T-cell (primary cell): Measurements from ENCODE around the gene ADCY4. TPM values are rescaled to one million over a fixed set of nuclear protein-coding genes. Genes with fewer than 3 reads are reported as not detected.

ENCODE experiments used
- ATAC-seq, 4 experiments: fragments of 200-7000 bp in 3 of 4; fragments of 150-1000 bp in 1 of 4; cut with Tn5 transposase; replicated peaks in 1 of 4; 1 replicate in 3 of 4; 2 replicates in 1 of 4; pipeline ENCODE4 v1.10.0; 2021; ENCODE audit warnings: moderate library complexity in 3 of 4, mild to moderate bottlenecking in 2 of 4, moderate number of reproducible peaks in 1 of 4
- CTCF ChIA-PET, 2 donors: fragments of 300-600 bp; sonication (Branson Sonifier 250); formaldehyde crosslinking; loops; one replicate each; lab custom pipeline; 2022; ENCODE audit warnings: antibody characterized with exemption in 2 of 2; lab: Charles Lee
- POLR2A ChIA-PET, 2 donors: fragments of 300-600 bp; sonication (Branson Sonifier 250); formaldehyde crosslinking; loops; one replicate each; lab custom pipeline; 2022; ENCODE audit warnings: antibody characterized with exemption in 2 of 2; lab: Charles Lee
- DNase-seq, 35 experiments: peaks; one replicate each; pipeline versions ENCODE4 v3.0.0 to v3.0.0-alpha.2; 2013 to 2023
- H3K27ac ChIP-seq: one replicate; pipeline ENCODE4 v1.5.1; 2013; ENCODE audit warnings: low read length
- H3K27me3 ChIP-seq, 2 experiments: replicated peaks in 1 of 2; 1 replicate in 1 of 2; 2 replicates in 1 of 2; pipeline versions ENCODE4 v1.6.1 to v1.7.0; 2013; ENCODE audit warnings: low read length in 1 of 2, mixed read lengths in 1 of 2; ENCODE audit not compliant: control insufficient read depth in 2 of 2, insufficient read depth in 2 of 2; ENCODE audit errors: extremely low read depth in 1 of 2
- H3K36me3 ChIP-seq, 2 donors: 1 replicate in 1 of 2; 2 replicates in 1 of 2; pipeline versions ENCODE4 v1.6.1 to v1.7.0; 2013; ENCODE audit warnings: low read length in 1 of 2; ENCODE audit not compliant: control insufficient read depth in 2 of 2, insufficient read depth in 1 of 2; ENCODE audit errors: extremely low read depth in 1 of 2
- H3K4me1 ChIP-seq, 2 experiments: 1 replicate in 1 of 2; 2 replicates in 1 of 2; pipeline versions ENCODE4 v1.6.1 to v1.7.0; 2013; ENCODE audit warnings: low read length in 2 of 2, mixed read lengths in 1 of 2; ENCODE audit not compliant: insufficient read depth in 2 of 2, control insufficient read depth in 1 of 2; ENCODE audit errors: extremely low read depth in 1 of 2
- H3K4me3 ChIP-seq, 2 donors: 1 replicate in 1 of 2; 2 replicates in 1 of 2; pipeline versions ENCODE4 v1.5.1 to v1.7.0; 2013; ENCODE audit warnings: mild to moderate bottlenecking in 2 of 2, low read length in 1 of 2, moderate library complexity in 1 of 2; ENCODE audit not compliant: control insufficient read depth in 1 of 2; ENCODE audit errors: extremely low read depth in 1 of 2
- H3K9me3 ChIP-seq: 2 replicates; pipeline ENCODE4 v1.7.0; 2013
- H3K27ac Mint-ChIP-seq, 2 donors: one replicate each; pipeline ENCODE4 v1.8.0; 2020 to 2021; ENCODE audit warnings: mild to moderate bottlenecking in 2 of 2, mixed read lengths in 2 of 2
- H3K27me3 Mint-ChIP-seq, 2 donors: one replicate each; pipeline ENCODE4 v1.8.0; 2021 to 2022; ENCODE audit warnings: mixed read lengths in 2 of 2
- H3K36me3 Mint-ChIP-seq: one replicate; pipeline ENCODE4 v1.8.0; 2021; ENCODE audit warnings: mixed read lengths
- H3K4me1 Mint-ChIP-seq, 3 donors: one replicate each; pipeline ENCODE4 v1.8.0; 2020 to 2022; ENCODE audit warnings: mixed read lengths in 3 of 3, mild to moderate bottlenecking in 1 of 3
- H3K4me3 Mint-ChIP-seq, 3 donors: one replicate each; pipeline ENCODE4 v1.8.0; 2020 to 2022; ENCODE audit warnings: mild to moderate bottlenecking in 3 of 3, mixed read lengths in 3 of 3, moderate library complexity in 3 of 3
- H3K9me3 Mint-ChIP-seq, 3 donors: one replicate each; pipeline ENCODE4 v1.8.0; 2020 to 2022; ENCODE audit warnings: mixed read lengths in 3 of 3
- WGBS: methylation state at CpG from one replicate; pipeline ENCODE4 v1.1.5; 2013; ENCODE audit warnings: missing lambda C conversion rate; ENCODE audit not compliant: insufficient coverage; 5-methylcytosine and 5-hydroxymethylcytosine counted together
- total RNA-seq, 35 experiments: library from RNA in 6 of 35; stranded (reverse) in 6 of 35; fragments of 120-200 nt in 1 of 35; gene quantifications; one replicate each; pipeline versions ENCODE4 v1.2.1 to v1.2.4 and lab custom pipeline; 2013 to 2026

Gene ADCY4
- total RNA-seq, 5 donors from 2014 or later (not counting 1 experiment from before 2014, with no cell fraction given) = 7.8 to 10.4 (median 8.5) TPM

DNA sequence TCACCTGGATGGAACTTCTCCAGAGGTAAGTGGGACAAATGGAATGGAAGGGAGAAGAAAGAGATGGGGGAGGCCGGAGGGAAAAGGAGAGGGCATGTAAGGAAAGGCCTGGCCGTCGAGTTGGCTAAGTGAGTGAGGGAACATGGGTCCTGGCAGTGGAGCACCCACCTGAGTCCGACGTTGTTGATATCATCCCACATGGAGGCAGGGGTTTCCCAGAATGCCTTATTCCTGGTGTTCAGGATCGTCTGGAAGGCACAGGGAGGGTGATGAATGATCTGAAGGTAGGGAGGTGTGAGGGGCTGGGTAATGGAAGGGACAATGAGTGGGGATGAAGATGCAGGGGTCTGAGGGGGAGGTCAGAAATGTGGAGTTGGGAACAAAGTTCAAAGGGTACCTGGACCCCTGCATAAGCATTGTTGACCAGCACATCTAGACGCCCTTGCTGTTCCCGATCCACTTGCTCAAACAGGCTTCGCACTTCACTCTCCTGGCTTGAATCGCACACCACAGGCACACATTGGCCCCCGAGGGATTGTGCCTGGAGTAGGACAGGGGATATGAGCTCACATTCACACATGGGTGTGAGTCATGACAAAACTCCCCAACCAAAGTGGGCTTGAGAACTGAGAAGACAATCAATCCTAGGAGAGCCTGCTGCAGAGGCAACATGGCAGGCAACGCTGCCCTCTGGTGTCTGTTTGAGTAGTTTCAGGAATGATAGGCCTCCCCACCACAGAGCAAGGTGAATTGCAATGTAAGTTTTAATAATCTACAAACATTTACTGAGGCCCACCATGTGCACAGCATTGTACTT lies 38.3 kb downstream of the ADCY4 start:
- Histone ChIP-seq H3K4me1 (peaks cover 23 to 32% of the 10 kb centered on the region in 2 experiments), H3K27ac (peak overlapping the region; percentile 75), H3K36me3 (peaks cover 6 to 33% of the 10 kb centered on the region in 2 donors), H3K4me3 (no peak overlapping the region), H3K27me3 (no peaks in the 10 kb centered on the region), H3K9me3 (no peaks in the 10 kb centered on the region)
- Mint-ChIP-seq H3K4me1 (peaks cover 44 to 53% (median 45%) of the 10 kb centered on the region in 3 donors), H3K27ac (peak overlapping the region; percentile 67 to 72), H3K4me3 (peak overlapping the region in 1 of 3 donors; percentile 92), H3K36me3 (peaks cover 32% of the 10 kb centered on the region), H3K9me3 (no peaks in the 10 kb centered on the region), H3K27me3 (no peaks in the 10 kb centered on the region)
- DNase-seq (peak in 34 of 35 experiments; percentile 37 to 89 (median 68)), ATAC-seq (peak; percentile 51 to 66 (median 52))
- WGBS = 78% methylated on average over 11 of the region's 12 CpGs
- CTCF ChIA-PET = interaction anchor here (0.6 to 6.5 kb wide), 16 partner anchors 10 to 140 kb away, joined by 3 to 104 read pairs (median 5); partner anchors contain the start of genes TINF2 (in 2 of the 2), CIDEB (in 1 of the 2), LTB4R (in 1 of the 2) and LTB4R2 (in 1 of the 2)
- POLR2A ChIA-PET = interaction anchor here (1.1 to 3.0 kb wide), 2 partner anchors 26 to 54 kb away, joined by 3 to 17 read pairs; partner anchors contain the start of genes RABGGTA (in 1 of the 2) and TINF2 (in 1 of the 2)

DNA sequence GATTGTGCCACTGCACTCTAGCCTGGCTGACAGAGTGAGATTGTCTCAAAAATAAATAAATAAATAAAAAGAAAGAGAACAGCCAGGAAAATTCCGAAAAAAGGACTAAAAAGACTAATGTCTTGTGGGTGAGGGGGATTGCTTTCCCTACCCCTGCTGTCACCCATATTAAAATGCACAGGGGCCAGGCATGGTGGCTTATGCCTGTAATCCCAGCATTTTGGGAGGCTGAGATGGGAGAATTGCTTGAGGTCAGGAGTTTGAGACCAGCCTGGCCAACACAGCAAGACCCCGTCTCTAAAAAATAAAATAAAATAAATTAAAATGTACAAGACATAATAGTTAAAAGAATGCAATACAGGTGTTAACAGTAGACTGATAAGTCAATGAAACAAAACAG lies 41.3 kb downstream of the ADCY4 start:
- no peak overlapping the region for H3K27ac ChIP-seq
- H3K27me3 Mint-ChIP-seq = no peaks in the 10 kb centered on the region
- no CpG with 5 or more reads among the region's 2 CpGs for WGBS

DNA sequence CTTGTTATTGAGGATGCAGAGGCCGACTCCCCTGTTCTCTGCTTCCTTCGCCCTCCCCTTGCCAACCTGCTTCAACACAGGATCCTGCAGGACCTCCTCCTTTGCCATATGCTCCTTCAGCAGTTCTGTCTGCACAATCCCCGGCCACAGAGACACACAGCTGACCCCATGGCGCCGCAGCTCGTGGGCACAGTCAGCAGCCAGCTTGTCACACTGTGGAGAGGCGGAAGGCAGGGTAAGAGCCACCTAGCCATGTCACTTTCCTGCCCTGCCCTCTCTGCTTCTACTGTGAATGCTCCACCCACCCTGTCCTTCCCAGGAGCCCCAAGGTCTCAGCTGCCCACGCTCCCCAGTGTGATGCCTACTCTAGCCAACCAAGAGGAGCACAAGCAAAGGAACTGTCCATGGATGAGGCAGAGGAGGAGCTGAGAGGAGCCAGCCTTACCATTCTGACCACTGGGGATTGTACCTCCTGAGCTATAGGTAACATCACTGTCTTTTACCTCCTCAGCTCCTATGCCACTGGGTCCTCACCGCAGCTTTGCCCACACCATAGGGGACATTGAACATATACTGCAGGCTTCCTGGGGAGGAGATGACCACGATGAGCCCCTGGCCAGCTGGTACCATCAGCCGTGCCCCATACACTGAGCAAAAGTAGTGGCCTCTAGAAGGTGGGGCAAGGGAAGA lies 42.6 kb downstream of the ADCY4 start:
- H3K27me3 ChIP-seq = no peaks in the 10 kb centered on the region
- Mint-ChIP-seq H3K27me3 (no peaks in the 10 kb centered on the region), H3K36me3 (peaks cover 43% of the 10 kb centered on the region), H3K27ac (no peak overlapping the region), H3K4me1 (peaks cover 13 to 27% (median 14%) of the 10 kb centered on the region in 3 donors), H3K4me3 (no peak overlapping the region), H3K9me3 (no peaks in the 10 kb centered on the region)
- H3K4me1 ChIP-seq = peaks cover 6 to 21% of the 10 kb centered on the region in 2 experiments
- H3K27ac ChIP-seq = no peak overlapping the region
- WGBS = 100% methylated on average over 7 of the region's 11 CpGs
- no peaks in the 10 kb centered on the region for H3K9me3 ChIP-seq
- POLR2A ChIA-PET = interaction anchor here in 1 of 2 donors (0.6 to 1.7 kb wide), 2 partner anchors 15 to 63 kb away, joined by 4 read pairs; no protein-coding TSS in a partner anchor
- H3K36me3 ChIP-seq = peaks cover 10 to 48% of the 10 kb centered on the region in 2 donors
- CTCF ChIA-PET = interaction anchor here in 1 of 2 donors (1.8 kb wide), 1 partner anchor 16 kb away, joined by 8 read pairs; the partner anchor contains the start of gene CIDEB
- no peak for DNase-seq
- no peak for ATAC-seq
- no peak overlapping the region for H3K4me3 ChIP-seq

More for the DNA sequence above, 41.3 kb downstream of the ADCY4 start:
- DNase-seq (no peak), ATAC-seq (no peak)
- Histone ChIP-seq H3K36me3 (peaks cover 10 to 48% of the 10 kb centered on the region in 2 donors), H3K27me3 (no peaks in the 10 kb centered on the region), H3K9me3 (no peaks in the 10 kb centered on the region), H3K4me3 (no peak overlapping the region), H3K4me1 (peaks cover 9 to 25% of the 10 kb centered on the region in 2 experiments)
- Mint-ChIP-seq H3K36me3 (peaks cover 43% of the 10 kb centered on the region), H3K4me1 (peaks cover 21 to 35% (median 23%) of the 10 kb centered on the region in 3 donors), H3K27ac (no peak overlapping the region), H3K4me3 (no peak overlapping the region), H3K9me3 (no peaks in the 10 kb centered on the region)
- ChIA-PET POLR2A (no interaction called here), CTCF (no interaction called here)

DNA sequence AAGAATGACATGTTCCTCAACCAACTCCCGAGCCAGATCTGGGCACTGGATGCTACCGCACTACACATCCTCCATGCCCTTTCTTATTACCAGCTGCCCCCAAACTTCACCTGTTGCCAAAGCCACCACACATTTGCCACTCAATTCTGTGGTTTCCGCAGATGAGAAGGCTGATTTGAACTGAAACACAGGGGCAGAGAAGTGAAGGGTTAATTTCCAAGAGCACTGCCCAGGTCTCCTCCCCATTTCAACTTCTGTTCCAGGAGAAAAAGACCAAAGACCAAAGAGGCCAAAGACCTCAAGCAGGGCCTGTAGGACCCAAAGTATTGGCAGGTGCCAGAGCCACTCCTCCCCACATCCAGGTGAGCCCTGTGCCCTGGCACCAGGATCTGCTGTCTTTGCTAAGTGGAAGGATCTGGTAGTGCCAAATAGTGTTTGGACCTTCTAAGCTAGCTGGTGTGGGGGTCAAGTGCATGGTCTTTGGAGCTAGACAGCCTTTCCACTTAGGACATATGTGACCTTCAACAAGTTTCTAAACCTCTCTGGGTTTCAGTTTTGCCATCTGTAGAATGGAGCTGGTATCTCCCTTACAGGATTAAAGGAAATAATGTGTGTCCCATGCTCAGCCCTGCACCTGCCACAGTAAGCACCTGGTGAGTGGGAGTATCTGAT lies 43.3 kb downstream of the ADCY4 start:
- ATAC-seq (no peak), DNase-seq (no peak)
- Histone ChIP-seq H3K27ac (no peak overlapping the region), H3K4me1 (peaks cover 0 to 14% of the 10 kb centered on the region in 2 experiments), H3K4me3 (no peak overlapping the region), H3K9me3 (no peaks in the 10 kb centered on the region), H3K36me3 (peaks cover 10 to 48% of the 10 kb centered on the region in 2 donors), H3K27me3 (no peaks in the 10 kb centered on the region)
- ChIA-PET CTCF (interaction anchor here in 1 of 2 donors (1.8 kb wide), 1 partner anchor 17 kb away, joined by 8 read pairs; the partner anchor contains the start of gene CIDEB), POLR2A (interaction anchor here (0.6 to 1.7 kb wide), 3 partner anchors 14 to 63 kb away, joined by 3 to 4 read pairs (median 4); partner anchors contain the start of gene TINF2 (in 1 of the 2))
- H3K9me3 Mint-ChIP-seq = no peaks in the 10 kb centered on the region
- H3K4me3 Mint-ChIP-seq = no peak overlapping the region
- H3K4me1 Mint-ChIP-seq = peaks cover 6 to 21% (median 8%) of the 10 kb centered on the region in 3 donors
- WGBS = 100% methylated on average over 1 of the region's 3 CpGs
- H3K27me3 Mint-ChIP-seq = no peaks in the 10 kb centered on the region
- H3K27ac Mint-ChIP-seq = no peak overlapping the region
- H3K36me3 Mint-ChIP-seq = peaks cover 41% of the 10 kb centered on the region

DNA sequence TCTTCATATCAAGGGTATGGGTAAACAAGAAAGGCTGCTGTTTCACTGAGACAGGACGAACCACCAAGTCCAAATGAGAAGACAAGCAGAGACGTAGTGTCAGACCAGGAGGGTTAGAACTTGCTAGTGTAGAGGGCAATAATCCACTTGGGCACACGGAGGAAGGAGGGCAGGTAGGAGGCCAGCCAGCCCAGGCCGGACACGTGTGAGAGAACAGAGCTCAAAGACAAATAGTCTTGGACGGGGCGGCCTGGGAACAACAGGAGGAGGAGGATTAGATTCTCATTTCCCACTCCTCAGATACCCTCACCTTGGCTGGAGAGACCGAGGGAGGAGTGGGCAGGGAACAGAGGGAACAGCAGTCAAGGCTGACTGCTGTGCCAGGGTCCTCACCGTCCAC lies 44.1 kb downstream of the ADCY4 start:
- no peak for ATAC-seq
- Histone ChIP-seq H3K27ac (no peak overlapping the region), H3K36me3 (peaks cover 10 to 40% of the 10 kb centered on the region in 2 donors), H3K4me1 (peaks cover 0 to 13% of the 10 kb centered on the region in 2 experiments), H3K4me3 (no peak overlapping the region), H3K9me3 (no peaks in the 10 kb centered on the region), H3K27me3 (no peaks in the 10 kb centered on the region)
- WGBS = 92% methylated on average over 4 of the region's 9 CpGs
- ChIA-PET CTCF (no interaction called here), POLR2A (interaction anchor here in 1 of 2 donors (1.0 kb wide), 1 partner anchor 48 kb away, joined by 3 read pairs; the partner anchor contains the start of gene TINF2)
- Mint-ChIP-seq H3K9me3 (no peaks in the 10 kb centered on the region), H3K4me3 (no peak overlapping the region), H3K27me3 (no peaks in the 10 kb centered on the region), H3K27ac (no peak overlapping the region), H3K36me3 (peaks cover 32% of the 10 kb centered on the region), H3K4me1 (peaks cover 0 to 13% (median 2%) of the 10 kb centered on the region in 3 donors)
- no peak for DNase-seq
